ENCODE results near the gene ALPK3. TPM values are rescaled to one million over a fixed set of nuclear protein-coding genes. Genes with fewer than 3 reads are reported as not detected.

ALPK3 gene
- total RNA-seq, 1 experiment from 2014 or later, result 2.0 TPM

DNA sequence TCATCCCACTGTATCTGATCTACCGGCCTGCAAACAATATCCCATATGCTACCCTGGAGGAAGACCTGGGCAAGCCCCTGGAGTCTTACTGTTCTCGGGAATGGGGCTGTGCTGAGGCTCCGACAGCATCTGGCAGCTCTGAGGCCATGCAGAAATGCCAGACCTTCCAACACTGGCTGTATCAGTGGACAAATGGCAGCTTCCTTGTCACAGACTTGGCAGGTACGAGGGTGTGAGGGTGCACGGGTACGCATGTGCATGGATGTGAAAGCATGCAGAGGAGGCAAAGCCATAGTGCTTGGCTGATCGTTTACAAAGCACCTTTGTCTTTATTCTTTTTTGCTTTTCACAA lies 47.3 kb downstream of the ALPK3 start:
- BruUV-seq (replicated peaks), result no TSS peak
- POLR2A ChIA-PET, result no interaction called here
- DNase-seq (ENCODE audit: low read depth, low spot score) (no peak), ATAC-seq (no peak)
- no peaks in the 10 kb centered on the region for H3K27me3 ChIP-seq (ENCODE audit: insufficient read depth, low read length)
- H2AFZ ChIP-seq (ENCODE audit: low read depth, low read length, poor library complexity, severe bottlenecking), result no peak overlapping the region
- H3K36me3 ChIP-seq (ENCODE audit: control insufficient read depth in 1 of 2, insufficient read depth in 2 of 2, low read length in 2 of 2), result no peaks in the 10 kb centered on the region
- H3K4me3 ChIP-seq (replicated peaks in 1 of 2; ENCODE audit: low read depth in 1 of 2, low read length in 2 of 2), result no peak overlapping the region
- H3K79me2 ChIP-seq (ENCODE audit: insufficient read depth, low read length), result no peaks in the 10 kb centered on the region
- no peaks in the 10 kb centered on the region for H3K9me2 ChIP-seq (ENCODE audit: insufficient read depth)
- intact Hi-C loops (cut with micrococcal nuclease), result no loop called here
- no peak overlapping the region for H3K27ac ChIP-seq (ENCODE audit: low read depth, low read length)
- H3K4me1 ChIP-seq (ENCODE audit: control insufficient read depth in 1 of 2, insufficient read depth in 2 of 2, low read length in 2 of 2), result peaks cover 15% of the 10 kb centered on the region in 2 experiments
- RAD21 ChIA-PET (ENCODE audit: low non-redundant PET in 1 of 2, low total read pairs in 2 of 2, uncharacterized antibody in 2 of 2, unreplicated experiment in 2 of 2), result no interaction called here
- no peak overlapping the region for H3K9ac ChIP-seq (ENCODE audit: low read length)
- no peak overlapping the region for H3K4me2 ChIP-seq (ENCODE audit: low read length)
- H3K9me3 ChIP-seq (ENCODE audit: control insufficient read depth in 1 of 2, insufficient read depth in 1 of 2, low read depth in 1 of 2, low read length in 2 of 2), result no peaks in the 10 kb centered on the region
- CTCF ChIA-PET, result interaction anchor here (2.3 kb wide), 1 partner anchor 14 kb away, joined by 7 read pairs; no protein-coding TSS in a partner anchor
- no peaks in the 10 kb centered on the region for H4K20me1 ChIP-seq (ENCODE audit: insufficient read depth)
- no peak for TF ChIP-seq YY1 (IDR thresholded peaks at IDR 0.05; ENCODE audit: extremely low read depth, insufficient replicate concordance, low read depth, low read length)
- TF ChIP-seq EZH2phosphoT487 (IDR thresholded peaks at IDR 0.05; ENCODE audit: borderline replicate concordance), result no peak
- TF ChIP-seq, protein P1, sequence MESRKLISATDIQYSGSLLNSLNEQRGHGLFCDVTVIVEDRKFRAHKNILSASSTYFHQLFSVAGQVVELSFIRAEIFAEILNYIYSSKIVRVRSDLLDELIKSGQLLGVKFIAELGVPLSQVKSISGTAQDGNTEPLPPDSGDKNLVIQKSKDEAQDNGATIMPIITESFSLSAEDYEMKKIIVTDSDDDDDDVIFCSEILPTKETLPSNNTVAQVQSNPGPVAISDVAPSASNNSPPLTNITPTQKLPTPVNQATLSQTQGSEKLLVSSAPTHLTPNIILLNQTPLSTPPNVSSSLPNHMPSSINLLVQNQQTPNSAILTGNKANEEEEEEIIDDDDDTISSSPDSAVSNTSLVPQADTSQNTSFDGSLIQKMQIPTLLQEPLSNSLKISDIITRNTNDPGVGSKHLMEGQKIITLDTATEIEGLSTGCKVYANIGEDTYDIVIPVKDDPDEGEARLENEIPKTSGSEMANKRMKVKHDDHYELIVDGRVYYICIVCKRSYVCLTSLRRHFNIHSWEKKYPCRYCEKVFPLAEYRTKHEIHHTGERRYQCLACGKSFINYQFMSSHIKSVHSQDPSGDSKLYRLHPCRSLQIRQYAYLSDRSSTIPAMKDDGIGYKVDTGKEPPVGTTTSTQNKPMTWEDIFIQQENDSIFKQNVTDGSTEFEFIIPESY (IDR thresholded peaks at IDR 0.05; ENCODE audit: extremely low read depth, insufficient replicate concordance, low read length), result no peak
- TF ChIP-seq SRF (IDR thresholded peaks at IDR 0.05; ENCODE audit: low read depth), result no peak
- no peak for TF ChIP-seq EZH2 (IDR thresholded peaks at IDR 0.05)
- no peak for TF ChIP-seq SIN3A (IDR thresholded peaks at IDR 0.05; ENCODE audit: low read depth)
- TF ChIP-seq, protein P2, sequence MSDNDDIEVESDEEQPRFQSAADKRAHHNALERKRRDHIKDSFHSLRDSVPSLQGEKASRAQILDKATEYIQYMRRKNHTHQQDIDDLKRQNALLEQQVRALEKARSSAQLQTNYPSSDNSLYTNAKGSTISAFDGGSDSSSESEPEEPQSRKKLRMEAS (IDR thresholded peaks at IDR 0.05), result no peak
- TF ChIP-seq, protein P3, sequence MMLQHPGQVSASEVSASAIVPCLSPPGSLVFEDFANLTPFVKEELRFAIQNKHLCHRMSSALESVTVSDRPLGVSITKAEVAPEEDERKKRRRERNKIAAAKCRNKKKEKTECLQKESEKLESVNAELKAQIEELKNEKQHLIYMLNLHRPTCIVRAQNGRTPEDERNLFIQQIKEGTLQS (IDR thresholded peaks at IDR 0.05), result no peak
- no peak for TF ChIP-seq POLR2AphosphoS5 (IDR thresholded peaks at IDR 0.05; ENCODE audit: low read depth, low read length)
- TF ChIP-seq, protein P4, sequence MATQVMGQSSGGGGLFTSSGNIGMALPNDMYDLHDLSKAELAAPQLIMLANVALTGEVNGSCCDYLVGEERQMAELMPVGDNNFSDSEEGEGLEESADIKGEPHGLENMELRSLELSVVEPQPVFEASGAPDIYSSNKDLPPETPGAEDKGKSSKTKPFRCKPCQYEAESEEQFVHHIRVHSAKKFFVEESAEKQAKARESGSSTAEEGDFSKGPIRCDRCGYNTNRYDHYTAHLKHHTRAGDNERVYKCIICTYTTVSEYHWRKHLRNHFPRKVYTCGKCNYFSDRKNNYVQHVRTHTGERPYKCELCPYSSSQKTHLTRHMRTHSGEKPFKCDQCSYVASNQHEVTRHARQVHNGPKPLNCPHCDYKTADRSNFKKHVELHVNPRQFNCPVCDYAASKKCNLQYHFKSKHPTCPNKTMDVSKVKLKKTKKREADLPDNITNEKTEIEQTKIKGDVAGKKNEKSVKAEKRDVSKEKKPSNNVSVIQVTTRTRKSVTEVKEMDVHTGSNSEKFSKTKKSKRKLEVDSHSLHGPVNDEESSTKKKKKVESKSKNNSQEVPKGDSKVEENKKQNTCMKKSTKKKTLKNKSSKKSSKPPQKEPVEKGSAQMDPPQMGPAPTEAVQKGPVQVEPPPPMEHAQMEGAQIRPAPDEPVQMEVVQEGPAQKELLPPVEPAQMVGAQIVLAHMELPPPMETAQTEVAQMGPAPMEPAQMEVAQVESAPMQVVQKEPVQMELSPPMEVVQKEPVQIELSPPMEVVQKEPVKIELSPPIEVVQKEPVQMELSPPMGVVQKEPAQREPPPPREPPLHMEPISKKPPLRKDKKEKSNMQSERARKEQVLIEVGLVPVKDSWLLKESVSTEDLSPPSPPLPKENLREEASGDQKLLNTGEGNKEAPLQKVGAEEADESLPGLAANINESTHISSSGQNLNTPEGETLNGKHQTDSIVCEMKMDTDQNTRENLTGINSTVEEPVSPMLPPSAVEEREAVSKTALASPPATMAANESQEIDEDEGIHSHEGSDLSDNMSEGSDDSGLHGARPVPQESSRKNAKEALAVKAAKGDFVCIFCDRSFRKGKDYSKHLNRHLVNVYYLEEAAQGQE (IDR thresholded peaks at IDR 0.05; ENCODE audit: low read depth), result no peak
- no peak for TF ChIP-seq CBX3 (IDR thresholded peaks at IDR 0.05; ENCODE audit: low read depth)
- TF ChIP-seq ELF1 (IDR thresholded peaks at IDR 0.05; ENCODE audit: borderline replicate concordance, low read depth), result no peak
